SK-N-SH (cell line): Measurements from ENCODE around the gene RAC3.

Source experiments
- JUND ChIP-seq: IDR thresholded peaks from 2 replicates; pipeline ENCODE4 v1.4.0; 2012
- MXI1 ChIP-seq: IDR thresholded peaks from 2 replicates; pipeline ENCODE4 v1.6.1; 2012; ENCODE audit warnings: mild to moderate bottlenecking, low read depth, low read length, improper control_type of control experiment
- POLR2AphosphoS5 ChIP-seq: IDR thresholded peaks from 2 replicates; pipeline ENCODE4 v1.6.1; 2012; ENCODE audit warnings: low read depth, low read length
- RFX5 ChIP-seq: IDR thresholded peaks from 2 replicates; pipeline ENCODE4 v1.6.1; 2012; ENCODE audit warnings: mild to moderate bottlenecking, improper control_type of control experiment, low read length
- SIN3A ChIP-seq: IDR thresholded peaks from 2 replicates; pipeline ENCODE4 v1.6.1; 2012; ENCODE audit warnings: low read depth, mild to moderate bottlenecking, low read length, moderate library complexity, borderline replicate concordance
- SMC3 ChIP-seq: IDR thresholded peaks from 2 replicates; pipeline ENCODE4 v1.6.1; 2012; ENCODE audit warnings: low read depth, low read length, improper control_type of control experiment
- TAF1 ChIP-seq: IDR thresholded peaks from 2 replicates; pipeline ENCODE4 v1.6.1; 2012; ENCODE audit warnings: low read depth, mild to moderate bottlenecking, low read length, moderate library complexity, borderline replicate concordance
- YY1 ChIP-seq: IDR thresholded peaks from 2 replicates; pipeline ENCODE4 v1.4.0; 2012; ENCODE audit warnings: low read depth, mild to moderate bottlenecking
- TF ChIP-seq, protein P1 (sequence below): IDR thresholded peaks from 2 replicates; pipeline ENCODE4 v1.6.1; 2012; ENCODE audit warnings: mild to moderate bottlenecking, low read depth, low read length, moderate library complexity
- TF ChIP-seq, protein P2 (sequence below): fragments of 150-350 bp; IDR thresholded peaks from 2 replicates; pipeline ENCODE4 v1.6.1; 2017; ENCODE audit warnings: antibody characterized with exemption, low read length, low read depth, borderline replicate concordance
- TF ChIP-seq, protein P3 (sequence below): fragments of 200-600 bp; sonication (generic); IDR thresholded peaks from 2 replicates; pipeline ENCODE4 v1.6.1; 2017; ENCODE audit warnings: antibody characterized with exemption, mild to moderate bottlenecking, moderate library complexity

DNA sequence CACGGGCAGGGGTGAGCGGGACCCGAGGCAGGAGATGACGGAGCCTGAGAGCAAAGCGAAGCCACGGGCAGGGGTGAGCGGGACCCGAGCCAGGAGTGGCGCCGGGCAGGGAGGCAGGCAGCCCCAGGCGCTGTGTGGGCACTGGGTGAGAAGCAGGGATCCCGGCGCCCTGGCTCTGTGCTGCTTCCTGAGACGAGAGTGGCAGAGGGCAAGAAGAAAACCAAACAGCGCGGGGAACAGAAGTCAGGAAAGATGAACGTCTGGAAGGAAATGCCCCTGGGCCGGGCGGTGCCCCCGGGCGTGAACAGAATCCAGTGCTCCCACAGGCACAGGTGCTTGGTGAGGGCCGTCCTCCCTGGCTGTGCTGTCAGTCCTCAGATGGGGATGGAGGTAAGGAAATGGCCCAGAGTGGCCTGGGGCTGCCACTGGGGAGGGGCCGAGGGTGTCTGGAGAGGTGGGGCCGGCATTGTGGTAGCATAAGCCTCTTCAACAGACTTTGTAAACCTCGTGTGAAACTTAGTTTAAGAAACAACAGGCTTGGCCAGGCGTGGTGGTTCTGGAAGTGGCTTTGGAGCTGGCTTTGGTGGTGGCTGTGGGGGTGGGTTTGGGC is 44.2 kb upstream of the RAC3 start:
- TF ChIP-seq JUND (no peak), SIN3A (no peak), TAF1 (no peak), MXI1 (no peak), POLR2AphosphoS5 (no peak), RFX5 (no peak), YY1 (no peak), SMC3 (no peak)
- TF ChIP-seq, protein P1, sequence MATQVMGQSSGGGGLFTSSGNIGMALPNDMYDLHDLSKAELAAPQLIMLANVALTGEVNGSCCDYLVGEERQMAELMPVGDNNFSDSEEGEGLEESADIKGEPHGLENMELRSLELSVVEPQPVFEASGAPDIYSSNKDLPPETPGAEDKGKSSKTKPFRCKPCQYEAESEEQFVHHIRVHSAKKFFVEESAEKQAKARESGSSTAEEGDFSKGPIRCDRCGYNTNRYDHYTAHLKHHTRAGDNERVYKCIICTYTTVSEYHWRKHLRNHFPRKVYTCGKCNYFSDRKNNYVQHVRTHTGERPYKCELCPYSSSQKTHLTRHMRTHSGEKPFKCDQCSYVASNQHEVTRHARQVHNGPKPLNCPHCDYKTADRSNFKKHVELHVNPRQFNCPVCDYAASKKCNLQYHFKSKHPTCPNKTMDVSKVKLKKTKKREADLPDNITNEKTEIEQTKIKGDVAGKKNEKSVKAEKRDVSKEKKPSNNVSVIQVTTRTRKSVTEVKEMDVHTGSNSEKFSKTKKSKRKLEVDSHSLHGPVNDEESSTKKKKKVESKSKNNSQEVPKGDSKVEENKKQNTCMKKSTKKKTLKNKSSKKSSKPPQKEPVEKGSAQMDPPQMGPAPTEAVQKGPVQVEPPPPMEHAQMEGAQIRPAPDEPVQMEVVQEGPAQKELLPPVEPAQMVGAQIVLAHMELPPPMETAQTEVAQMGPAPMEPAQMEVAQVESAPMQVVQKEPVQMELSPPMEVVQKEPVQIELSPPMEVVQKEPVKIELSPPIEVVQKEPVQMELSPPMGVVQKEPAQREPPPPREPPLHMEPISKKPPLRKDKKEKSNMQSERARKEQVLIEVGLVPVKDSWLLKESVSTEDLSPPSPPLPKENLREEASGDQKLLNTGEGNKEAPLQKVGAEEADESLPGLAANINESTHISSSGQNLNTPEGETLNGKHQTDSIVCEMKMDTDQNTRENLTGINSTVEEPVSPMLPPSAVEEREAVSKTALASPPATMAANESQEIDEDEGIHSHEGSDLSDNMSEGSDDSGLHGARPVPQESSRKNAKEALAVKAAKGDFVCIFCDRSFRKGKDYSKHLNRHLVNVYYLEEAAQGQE, result no peak
- TF ChIP-seq, protein P2, sequence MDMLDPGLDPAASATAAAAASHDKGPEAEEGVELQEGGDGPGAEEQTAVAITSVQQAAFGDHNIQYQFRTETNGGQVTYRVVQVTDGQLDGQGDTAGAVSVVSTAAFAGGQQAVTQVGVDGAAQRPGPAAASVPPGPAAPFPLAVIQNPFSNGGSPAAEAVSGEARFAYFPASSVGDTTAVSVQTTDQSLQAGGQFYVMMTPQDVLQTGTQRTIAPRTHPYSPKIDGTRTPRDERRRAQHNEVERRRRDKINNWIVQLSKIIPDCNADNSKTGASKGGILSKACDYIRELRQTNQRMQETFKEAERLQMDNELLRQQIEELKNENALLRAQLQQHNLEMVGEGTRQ, result no peak
- TF ChIP-seq, protein P3, sequence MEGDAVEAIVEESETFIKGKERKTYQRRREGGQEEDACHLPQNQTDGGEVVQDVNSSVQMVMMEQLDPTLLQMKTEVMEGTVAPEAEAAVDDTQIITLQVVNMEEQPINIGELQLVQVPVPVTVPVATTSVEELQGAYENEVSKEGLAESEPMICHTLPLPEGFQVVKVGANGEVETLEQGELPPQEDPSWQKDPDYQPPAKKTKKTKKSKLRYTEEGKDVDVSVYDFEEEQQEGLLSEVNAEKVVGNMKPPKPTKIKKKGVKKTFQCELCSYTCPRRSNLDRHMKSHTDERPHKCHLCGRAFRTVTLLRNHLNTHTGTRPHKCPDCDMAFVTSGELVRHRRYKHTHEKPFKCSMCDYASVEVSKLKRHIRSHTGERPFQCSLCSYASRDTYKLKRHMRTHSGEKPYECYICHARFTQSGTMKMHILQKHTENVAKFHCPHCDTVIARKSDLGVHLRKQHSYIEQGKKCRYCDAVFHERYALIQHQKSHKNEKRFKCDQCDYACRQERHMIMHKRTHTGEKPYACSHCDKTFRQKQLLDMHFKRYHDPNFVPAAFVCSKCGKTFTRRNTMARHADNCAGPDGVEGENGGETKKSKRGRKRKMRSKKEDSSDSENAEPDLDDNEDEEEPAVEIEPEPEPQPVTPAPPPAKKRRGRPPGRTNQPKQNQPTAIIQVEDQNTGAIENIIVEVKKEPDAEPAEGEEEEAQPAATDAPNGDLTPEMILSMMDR, result no peak
